Smooth muscle cell (in vitro differentiated cells): Measurements from ENCODE around the gene PRAME. TPM values are rescaled to one million over a fixed set of nuclear protein-coding genes. Genes with fewer than 3 reads are reported as not detected.

Experiments used
- DNase-seq: peaks from one replicate; lab custom pipeline; 2025; ENCODE audit not compliant: unreplicated experiment; lab: John Stamatoyannopoulos, UW
- H2AFZ ChIP-seq: fragments of 200-600 bp; sonication (generic); 2 replicates; pipeline ENCODE4 v1.6.0; 2016; ENCODE audit warnings: antibody characterized with exemption, low read depth, mild to moderate bottlenecking
- H3F3A ChIP-seq: fragments of 200-600 bp; sonication (generic); 2 replicates; pipeline ENCODE4 v1.6.0; 2017; ENCODE audit warnings: antibody characterized with exemption, low read depth
- H3K27ac ChIP-seq: fragments of 200-600 bp; sonication (generic); 2 replicates; pipeline ENCODE4 v1.5.1; 2016; ENCODE audit warnings: low read depth, mild to moderate bottlenecking
- H3K27me3 ChIP-seq: fragments of 200-600 bp; sonication (generic); 2 replicates; pipeline ENCODE4 v1.6.1; 2016; ENCODE audit warnings: low read depth, mild to moderate bottlenecking
- H3K36me3 ChIP-seq: fragments of 200-600 bp; sonication (generic); 2 replicates; pipeline ENCODE4 v1.5.1; 2016; ENCODE audit warnings: low read depth
- H3K4me1 ChIP-seq: fragments of 200-600 bp; sonication (generic); 2 replicates; pipeline ENCODE4 v1.5.1; 2016; ENCODE audit warnings: low read depth
- H3K4me2 ChIP-seq: fragments of 200-600 bp; sonication (generic); 2 replicates; pipeline ENCODE4 v1.6.0; 2016; ENCODE audit warnings: mild to moderate bottlenecking
- H3K4me3 ChIP-seq: fragments of 200-600 bp; sonication (generic); 2 replicates; pipeline ENCODE4 v1.5.1; 2016; ENCODE audit warnings: mild to moderate bottlenecking
- H3K79me2 ChIP-seq: fragments of 200-600 bp; sonication (generic); 2 replicates; pipeline ENCODE4 v1.6.0; 2016; ENCODE audit warnings: low read depth, mild to moderate bottlenecking
- H3K9ac ChIP-seq: fragments of 200-600 bp; sonication (generic); 2 replicates; pipeline ENCODE4 v1.6.0; 2016; ENCODE audit warnings: low read depth
- H3K9me3 ChIP-seq: fragments of 200-600 bp; sonication (generic); replicated peaks from 2 replicates; pipeline ENCODE4 v1.5.1; 2016; ENCODE audit warnings: low read depth
- H4K20me1 ChIP-seq: fragments of 200-600 bp; sonication (generic); 2 replicates; pipeline ENCODE4 v1.6.0; 2016; ENCODE audit warnings: low read depth
- CTCF ChIP-seq: fragments of 200-600 bp; sonication (generic); IDR thresholded peaks from 2 replicates; pipeline ENCODE4 v1.5.1; 2017; ENCODE audit warnings: borderline replicate concordance, mild to moderate bottlenecking, antibody characterized with exemption; ENCODE audit not compliant: insufficient read depth, poor library complexity, severe bottlenecking
- WGBS: methylation state at CpG from one replicate; pipeline ENCODE4 v1.1.7; 2016; ENCODE audit warnings: low lambda C conversion rate; 5-methylcytosine and 5-hydroxymethylcytosine counted together
- polyA plus RNA-seq: library from polyadenylated mRNA; unstranded; fragments of >200 nt; fragmentation: Nextera tagmentation; extraction: Ambion mirVana; gene quantifications from 2 replicates; pipeline ENCODE4 v1.2.1, GENCODE V29; 2016
- total RNA-seq: library from RNA; depleted of rRNA; stranded (reverse); fragments of >200 nt; gene quantifications from 2 replicates; pipeline ENCODE4 v1.2.3, GENCODE V29; 2014

Gene PRAME
- total and polyA plus RNA-seq, 2 experiments from 2014 or later: not detected

- no peaks in the 10 kb centered on the region for H3K36me3 ChIP-seq
- WGBS: 74% methylated on average over 7 of the region's 7 CpGs
- no peak for DNase-seq
- no peaks in the 10 kb centered on the region for H3K4me1 ChIP-seq
- no peak overlapping the region for H3K4me2 ChIP-seq
- H3K4me3 ChIP-seq: no peak overlapping the region
- no peaks in the 10 kb centered on the region for H3K79me2 ChIP-seq
- H2AFZ ChIP-seq: no peak overlapping the region
- TF ChIP-seq CTCF: no peak
- H3K9me3 ChIP-seq: no peaks in the 10 kb centered on the region
- H3K27ac ChIP-seq: no peak overlapping the region
- H4K20me1 ChIP-seq: no peaks in the 10 kb centered on the region
- H3K27me3 ChIP-seq: no peaks in the 10 kb centered on the region
- no peak overlapping the region for H3K9ac ChIP-seq
- no peaks in the 10 kb centered on the region for H3F3A ChIP-seq
These were observed 27.1 kb downstream of the PRAME start for GRCh38 chr22:22531770-22532546.

DNA sequence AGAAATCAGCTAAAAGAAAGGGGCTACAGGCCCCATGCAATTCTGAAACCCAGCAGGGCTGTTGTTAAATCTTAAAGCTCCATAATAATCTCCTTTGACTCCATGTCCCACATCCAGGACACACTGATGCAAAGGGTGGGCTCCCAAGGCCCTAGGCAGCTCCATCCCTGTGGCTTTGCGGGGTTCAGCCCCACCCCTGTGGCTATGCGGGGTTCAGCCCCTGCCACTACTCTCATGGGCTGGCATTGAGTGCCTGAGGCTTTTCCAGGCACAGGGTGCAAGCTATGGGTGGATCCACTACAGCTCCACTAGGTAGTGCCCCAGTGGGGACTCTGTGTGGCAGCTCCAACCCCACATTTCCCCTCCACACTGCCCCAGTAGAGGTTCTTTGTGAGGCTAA is 30.3 kb downstream of the PRAME start:
- Histone ChIP-seq H3K4me3 (no peak overlapping the region), H3F3A (no peaks in the 10 kb centered on the region), H3K4me2 (no peak overlapping the region), H3K27ac (no peak overlapping the region), H3K9me3 (no peaks in the 10 kb centered on the region), H3K27me3 (peaks cover 14% of the 10 kb centered on the region), H3K36me3 (no peaks in the 10 kb centered on the region), H3K4me1 (no peaks in the 10 kb centered on the region), H4K20me1 (no peaks in the 10 kb centered on the region), H3K79me2 (no peaks in the 10 kb centered on the region), H2AFZ (no peak overlapping the region), H3K9ac (no peak overlapping the region)
- no peak for TF ChIP-seq CTCF
- 69% methylated on average over 2 of the region's 2 CpGs for WGBS
- DNase-seq: no peak

DNA sequence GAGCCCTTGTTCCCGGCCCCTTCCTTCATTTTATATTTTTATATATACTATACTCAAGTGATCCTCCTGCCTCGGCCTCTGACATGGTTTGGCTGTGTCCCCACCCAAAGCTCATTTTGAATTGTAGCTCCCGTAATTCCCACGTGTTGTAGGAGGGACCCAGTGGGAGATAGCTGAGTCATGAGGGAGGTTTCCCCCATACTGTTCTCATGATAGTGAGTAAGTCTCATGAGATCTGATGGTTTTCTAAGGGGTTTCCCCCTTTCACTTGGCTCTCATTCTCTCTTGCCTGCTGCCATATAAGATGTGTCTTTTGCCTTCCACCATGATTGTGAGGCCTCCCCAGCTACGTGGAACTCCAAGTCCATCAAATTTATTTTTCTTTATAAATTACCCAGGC is 31.8 kb downstream of the PRAME start:
- Histone ChIP-seq H3K4me1 (no peaks in the 10 kb centered on the region), H3K36me3 (no peaks in the 10 kb centered on the region), H3K79me2 (no peaks in the 10 kb centered on the region), H3K27me3 (peaks cover 14% of the 10 kb centered on the region), H3K4me3 (no peak overlapping the region), H2AFZ (no peak overlapping the region), H3K9me3 (no peaks in the 10 kb centered on the region), H3K9ac (no peak overlapping the region), H3F3A (no peaks in the 10 kb centered on the region), H4K20me1 (no peaks in the 10 kb centered on the region), H3K27ac (no peak overlapping the region), H3K4me2 (no peak overlapping the region)
- WGBS: 81% methylated on average over 5 of the region's 5 CpGs
- no peak for DNase-seq
- no peak for TF ChIP-seq CTCF
